ENCODE data around the gene HECTD4. TPM values are rescaled to one million over a fixed set of nuclear protein-coding genes. Genes with fewer than 3 reads are reported as not detected.

Gene HECTD4
- total and polyA plus RNA-seq, 7 donors, result 2.1 to 22.8 (median 14.6) TPM

DNA sequence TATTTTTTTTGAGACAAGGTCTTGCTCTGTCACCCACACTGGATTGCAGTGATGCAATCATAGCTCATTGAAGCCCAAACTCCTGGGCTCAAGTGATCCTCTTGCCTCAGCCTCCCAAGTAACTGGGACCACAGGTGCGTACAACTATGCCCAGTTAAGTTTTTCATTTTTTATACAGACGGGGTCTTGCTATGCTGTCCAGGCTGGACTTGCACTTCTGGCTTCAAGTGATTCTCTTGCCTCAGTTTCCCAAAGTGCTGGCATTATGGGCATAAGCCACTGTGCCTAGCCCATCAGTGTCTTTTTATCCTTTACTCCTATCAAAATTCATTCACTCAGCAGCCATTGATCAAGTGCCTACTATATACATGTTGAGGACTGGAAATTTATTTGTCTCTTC is 45.5 kb upstream of the HECTD4 start:
- Histone ChIP-seq H3K4me3 (no peak overlapping the region), H3K9me3 (no peaks in the 10 kb centered on the region), H3K27me3 (ENCODE audit: insufficient read depth in 3 of 3, low read length in 2 of 3) (no peaks in the 10 kb centered on the region), H3K4me1 (peaks cover 13% of the 10 kb centered on the region), H3K27ac (no peak overlapping the region), H3K36me3 (ENCODE audit: insufficient read depth in 1 of 2, low read depth in 1 of 2) (no peaks in the 10 kb centered on the region)
- 93 to 100% (median 95%) methylated on average over 2 of the region's 2 CpGs for WGBS, 3 donors
- intact Hi-C loops (cut with DNase I), result no loop called here
- TF ChIP-seq, protein P1, sequence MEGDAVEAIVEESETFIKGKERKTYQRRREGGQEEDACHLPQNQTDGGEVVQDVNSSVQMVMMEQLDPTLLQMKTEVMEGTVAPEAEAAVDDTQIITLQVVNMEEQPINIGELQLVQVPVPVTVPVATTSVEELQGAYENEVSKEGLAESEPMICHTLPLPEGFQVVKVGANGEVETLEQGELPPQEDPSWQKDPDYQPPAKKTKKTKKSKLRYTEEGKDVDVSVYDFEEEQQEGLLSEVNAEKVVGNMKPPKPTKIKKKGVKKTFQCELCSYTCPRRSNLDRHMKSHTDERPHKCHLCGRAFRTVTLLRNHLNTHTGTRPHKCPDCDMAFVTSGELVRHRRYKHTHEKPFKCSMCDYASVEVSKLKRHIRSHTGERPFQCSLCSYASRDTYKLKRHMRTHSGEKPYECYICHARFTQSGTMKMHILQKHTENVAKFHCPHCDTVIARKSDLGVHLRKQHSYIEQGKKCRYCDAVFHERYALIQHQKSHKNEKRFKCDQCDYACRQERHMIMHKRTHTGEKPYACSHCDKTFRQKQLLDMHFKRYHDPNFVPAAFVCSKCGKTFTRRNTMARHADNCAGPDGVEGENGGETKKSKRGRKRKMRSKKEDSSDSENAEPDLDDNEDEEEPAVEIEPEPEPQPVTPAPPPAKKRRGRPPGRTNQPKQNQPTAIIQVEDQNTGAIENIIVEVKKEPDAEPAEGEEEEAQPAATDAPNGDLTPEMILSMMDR (IDR thresholded peaks at IDR 0.05), result no peak
- DNase-seq (no peak), ATAC-seq (no peak)

DNA sequence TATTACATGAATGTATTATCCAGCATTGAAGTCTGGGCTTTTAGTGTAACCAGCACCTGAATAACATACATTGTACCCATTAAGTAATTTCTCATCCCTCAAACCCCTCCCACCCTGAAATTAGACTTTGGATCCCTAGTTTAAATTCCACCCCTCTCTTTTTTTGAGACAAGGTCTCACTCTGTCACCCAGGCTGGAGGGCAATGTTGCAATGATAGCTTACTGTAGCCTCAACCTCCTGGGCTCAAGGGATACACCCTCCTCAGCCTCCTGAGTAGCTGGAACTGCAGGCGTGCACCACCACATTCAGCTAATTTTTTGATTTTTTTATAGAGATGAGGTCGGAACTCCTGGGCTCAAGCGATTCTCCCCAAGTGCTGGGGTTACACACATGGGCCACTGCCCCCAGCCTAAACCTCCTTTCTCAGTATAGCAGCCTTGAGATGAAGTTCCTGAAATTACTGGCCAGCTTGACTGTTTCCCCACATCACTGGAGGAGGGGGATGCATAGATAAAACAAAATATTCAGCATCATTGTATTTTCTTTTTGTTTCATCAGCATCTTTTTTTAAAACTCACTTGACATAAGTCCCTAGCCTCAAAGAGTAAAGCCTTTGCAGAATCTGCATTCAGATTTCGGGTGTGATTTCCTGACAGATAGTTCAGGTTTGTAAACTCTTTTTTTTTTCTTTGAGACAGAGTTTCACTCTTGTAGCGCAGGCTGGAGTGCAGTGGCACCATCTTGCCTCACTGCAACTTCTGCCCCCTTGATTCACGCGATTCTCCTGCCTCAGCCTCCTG is 43.6 kb upstream of the HECTD4 start:
- H3K4me3 ChIP-seq, result no peak overlapping the region
- ATAC-seq (no peak), DNase-seq (no peak)
- H3K9me3 ChIP-seq, result no peaks in the 10 kb centered on the region
- H3K4me1 ChIP-seq, result peaks cover 33% of the 10 kb centered on the region
- no peaks in the 10 kb centered on the region for H3K36me3 ChIP-seq (ENCODE audit: insufficient read depth in 1 of 2, low read depth in 1 of 2)
- no peak overlapping the region for H3K27ac ChIP-seq
- no peaks in the 10 kb centered on the region for H3K27me3 ChIP-seq (ENCODE audit: insufficient read depth in 3 of 3, low read length in 2 of 3)
- TF ChIP-seq, protein P1 (IDR thresholded peaks at IDR 0.05), result no peak
- intact Hi-C loops (cut with DNase I), result no loop called here
- WGBS, 3 donors, result 94 to 95% (median 94%) methylated on average over 7 of the region's 7 CpGs

DNA sequence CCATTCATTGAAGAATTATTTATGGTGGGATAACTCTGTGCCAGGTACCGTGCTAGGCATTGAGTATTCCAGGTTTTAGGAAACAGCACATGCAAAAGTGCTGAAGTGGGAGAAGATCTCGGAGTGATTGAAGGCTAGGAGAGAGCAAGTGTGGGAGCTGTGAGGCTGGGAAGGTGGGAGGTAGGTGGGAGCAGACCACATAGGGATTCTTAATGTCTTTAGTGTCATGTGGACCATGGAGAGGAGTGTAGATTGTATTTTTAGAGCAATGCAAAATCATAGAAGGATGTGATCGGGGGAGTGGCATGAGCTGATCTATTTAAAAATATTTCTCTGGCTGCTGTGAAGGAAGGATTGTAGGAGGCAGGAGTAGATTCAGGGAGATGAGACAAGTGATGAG is 41.9 kb upstream of the HECTD4 start:
- no peak for DNase-seq
- H3K27ac ChIP-seq, result peak overlapping the region; percentile 79
- no peaks in the 10 kb centered on the region for H3K36me3 ChIP-seq (ENCODE audit: insufficient read depth in 1 of 2, low read depth in 1 of 2)
- WGBS, 3 donors, result 55 to 69% (median 55%) methylated on average over 3 of the region's 3 CpGs
- H3K9me3 ChIP-seq, result no peaks in the 10 kb centered on the region
- intact Hi-C loops (cut with DNase I), result no loop called here
- ATAC-seq, result peak in 3 of 4 donors; percentile 33 to 43 (median 43)
- peaks cover 46% of the 10 kb centered on the region for H3K4me1 ChIP-seq
- no peaks in the 10 kb centered on the region for H3K27me3 ChIP-seq (ENCODE audit: insufficient read depth in 3 of 3, low read length in 2 of 3)
- TF ChIP-seq, protein P1 (IDR thresholded peaks at IDR 0.05), result no peak
- H3K4me3 ChIP-seq, result no peak overlapping the region

DNA sequence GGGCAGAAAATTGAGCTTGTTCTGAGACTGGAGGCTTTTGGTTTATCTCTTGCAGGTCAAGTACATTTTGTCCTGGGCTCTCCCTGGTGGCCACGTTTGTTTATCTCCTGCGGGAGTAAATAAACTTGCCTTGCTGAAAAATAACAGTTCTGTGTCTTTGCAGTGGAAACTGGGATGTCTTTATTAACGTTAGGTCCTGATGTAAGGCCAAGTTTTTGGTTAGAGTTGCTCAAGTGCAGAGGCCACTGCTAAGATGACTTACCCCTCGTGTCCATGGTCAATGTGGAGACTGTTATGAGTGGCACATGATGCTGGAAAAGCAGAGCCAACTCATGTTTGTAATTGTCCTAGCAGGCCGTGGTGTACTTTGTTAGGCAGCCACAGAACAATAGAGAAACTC is 40.3 kb upstream of the HECTD4 start:
- H3K4me1 ChIP-seq, result peaks cover 52% of the 10 kb centered on the region
- H3K27me3 ChIP-seq (ENCODE audit: insufficient read depth in 3 of 3, low read length in 2 of 3), result no peaks in the 10 kb centered on the region
- no peak for DNase-seq
- H3K27ac ChIP-seq, result peak overlapping the region; percentile 79
- H3K36me3 ChIP-seq (ENCODE audit: insufficient read depth in 1 of 2, low read depth in 1 of 2), result no peaks in the 10 kb centered on the region
- TF ChIP-seq, protein P1 (IDR thresholded peaks at IDR 0.05), result no peak
- peak in 2 of 4 donors; percentile 33 to 57 for ATAC-seq
- WGBS, 3 donors, result 16 to 28% (median 17%) methylated on average over 5 of the region's 5 CpGs
- intact Hi-C loops (cut with DNase I), result no loop called here
- H3K9me3 ChIP-seq, result no peaks in the 10 kb centered on the region
- H3K4me3 ChIP-seq, result peak overlapping the region; percentile 6

Measured in psoas muscle (tissue), 8 donors.